ENCODE measurements around the gene PNPLA6. TPM values are rescaled to one million over a fixed set of nuclear protein-coding genes. Genes with fewer than 3 reads are reported as not detected.

The PNPLA6 gene
- total and polyA plus RNA-seq, 2 experiments from 2014 or later, result 66.6 to 135 TPM

DNA sequence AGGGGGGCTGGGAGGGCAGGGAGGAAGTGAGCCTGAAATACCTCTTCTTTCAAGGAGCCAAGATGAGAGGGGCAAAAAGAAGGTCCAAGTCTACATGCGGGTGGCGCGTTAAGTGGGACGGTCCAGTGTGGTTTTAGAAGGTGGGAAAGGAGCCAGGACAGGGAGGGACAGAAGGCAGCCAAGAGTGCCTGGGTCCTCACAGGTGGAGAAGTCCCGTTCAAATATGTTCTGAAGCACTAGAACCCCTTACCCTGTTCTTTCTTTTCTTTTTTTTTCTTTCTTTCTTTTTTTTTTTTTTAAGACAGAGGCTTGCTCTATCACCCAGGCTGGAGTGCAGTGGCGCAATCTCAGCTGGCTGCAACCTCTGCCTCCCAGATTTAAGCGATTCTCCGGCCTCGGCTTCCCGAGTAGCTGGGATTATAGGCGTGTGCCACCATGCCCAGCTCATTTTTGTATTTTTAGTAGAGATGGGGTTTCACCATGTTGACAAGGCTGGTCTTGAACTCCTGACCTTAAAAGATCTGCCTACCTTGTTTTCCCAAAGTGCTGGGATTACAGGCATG is 67.5 kb downstream of the PNPLA6 start (continued):
- TF ChIP-seq, protein P1, sequence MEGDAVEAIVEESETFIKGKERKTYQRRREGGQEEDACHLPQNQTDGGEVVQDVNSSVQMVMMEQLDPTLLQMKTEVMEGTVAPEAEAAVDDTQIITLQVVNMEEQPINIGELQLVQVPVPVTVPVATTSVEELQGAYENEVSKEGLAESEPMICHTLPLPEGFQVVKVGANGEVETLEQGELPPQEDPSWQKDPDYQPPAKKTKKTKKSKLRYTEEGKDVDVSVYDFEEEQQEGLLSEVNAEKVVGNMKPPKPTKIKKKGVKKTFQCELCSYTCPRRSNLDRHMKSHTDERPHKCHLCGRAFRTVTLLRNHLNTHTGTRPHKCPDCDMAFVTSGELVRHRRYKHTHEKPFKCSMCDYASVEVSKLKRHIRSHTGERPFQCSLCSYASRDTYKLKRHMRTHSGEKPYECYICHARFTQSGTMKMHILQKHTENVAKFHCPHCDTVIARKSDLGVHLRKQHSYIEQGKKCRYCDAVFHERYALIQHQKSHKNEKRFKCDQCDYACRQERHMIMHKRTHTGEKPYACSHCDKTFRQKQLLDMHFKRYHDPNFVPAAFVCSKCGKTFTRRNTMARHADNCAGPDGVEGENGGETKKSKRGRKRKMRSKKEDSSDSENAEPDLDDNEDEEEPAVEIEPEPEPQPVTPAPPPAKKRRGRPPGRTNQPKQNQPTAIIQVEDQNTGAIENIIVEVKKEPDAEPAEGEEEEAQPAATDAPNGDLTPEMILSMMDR (conservative IDR thresholded peaks at IDR 0.05; ENCODE audit: low read depth in 2 of 2), result no peak
- TF ChIP-seq ZNF331 (CRISPR knock-in tag; IDR thresholded peaks at IDR 0.05; ENCODE audit: low read depth) (no peak), CREB1 (CRISPR knock-in tag; IDR thresholded peaks at IDR 0.05; ENCODE audit: low read depth) (no peak)

DNA sequence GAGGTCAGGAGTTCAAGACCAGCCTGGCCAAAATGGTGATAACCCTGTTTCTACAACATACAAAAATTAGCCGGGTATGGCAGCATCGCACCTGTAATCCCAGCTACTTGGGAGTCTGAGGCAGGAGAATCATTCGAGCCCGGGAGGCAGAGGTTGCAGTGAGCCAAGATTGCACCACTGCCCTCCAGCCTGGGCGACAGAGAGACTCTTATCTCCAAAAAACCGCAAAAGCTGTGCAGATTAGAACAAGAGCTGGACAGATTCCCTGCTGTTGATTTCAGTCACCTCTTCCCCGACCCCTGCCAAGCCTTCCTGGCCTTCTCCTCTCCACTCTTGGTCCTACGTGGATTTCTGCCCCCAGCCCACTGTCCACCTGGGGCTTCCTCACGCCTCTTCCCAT is 68.4 kb downstream of the PNPLA6 start:
- H3K79me2 ChIP-seq (replicated peaks; ENCODE audit: insufficient read depth), result peaks cover 18% of the 10 kb centered on the region
- no peak overlapping the region for H2AFZ ChIP-seq
- DNase-seq (ENCODE audit: low spot score) (no peak), ATAC-seq (no peak)
- Mint-ChIP-seq H3K27ac (no peak overlapping the region), H3K9me3 (peaks cover 3% of the 10 kb centered on the region; the same call in 2 of the 3 replicates), H3K36me3 (ENCODE audit: low read depth) (peaks cover 14% of the 10 kb centered on the region), H3K27me3 (ENCODE audit: insufficient read depth, low read depth, poor library complexity) (peaks cover 19% of the 10 kb centered on the region), H3K4me3 (no peak overlapping the region), H3K4me1 (peaks cover 18% of the 10 kb centered on the region)
- H3K36me3 ChIP-seq (ENCODE audit: insufficient read depth), result no peaks in the 10 kb centered on the region
- peaks cover 15% of the 10 kb centered on the region for H4K20me1 ChIP-seq (replicated peaks; ENCODE audit: insufficient read depth)
- H3K4me1 ChIP-seq (ENCODE audit: insufficient read depth), result peaks cover 6% of the 10 kb centered on the region
- H3K27ac ChIP-seq (ENCODE audit: low read depth), result no peak overlapping the region
- H3F3A ChIP-seq (replicated peaks; ENCODE audit: low read depth), result no peaks in the 10 kb centered on the region
- H3K4me3 ChIP-seq, result no peak overlapping the region
- no peaks in the 10 kb centered on the region for H3K27me3 ChIP-seq (ENCODE audit: insufficient read depth)
- H3K4me2 ChIP-seq, result no peak overlapping the region
- H3K9me2 ChIP-seq (ENCODE audit: insufficient read depth), result no peaks in the 10 kb centered on the region
- TF ChIP-seq POLR2AphosphoS5 (IDR thresholded peaks at IDR 0.05; ENCODE audit: low read depth) (no peak), CREB1 (CRISPR knock-in tag; IDR thresholded peaks at IDR 0.05; ENCODE audit: low read depth) (no peak), ZNF331 (CRISPR knock-in tag; IDR thresholded peaks at IDR 0.05; ENCODE audit: low read depth) (no peak), EZH2 (IDR thresholded peaks at IDR 0.05; ENCODE audit: low read depth, unreplicated experiment) (no peak), REST (IDR thresholded peaks at IDR 0.05; ENCODE audit: unreplicated experiment) (no peak), ETS1 (IDR thresholded peaks at IDR 0.05) (no peak), JUNB (IDR thresholded peaks at IDR 0.05; ENCODE audit: unreplicated experiment) (no peak)
- TF ChIP-seq, protein P2, sequence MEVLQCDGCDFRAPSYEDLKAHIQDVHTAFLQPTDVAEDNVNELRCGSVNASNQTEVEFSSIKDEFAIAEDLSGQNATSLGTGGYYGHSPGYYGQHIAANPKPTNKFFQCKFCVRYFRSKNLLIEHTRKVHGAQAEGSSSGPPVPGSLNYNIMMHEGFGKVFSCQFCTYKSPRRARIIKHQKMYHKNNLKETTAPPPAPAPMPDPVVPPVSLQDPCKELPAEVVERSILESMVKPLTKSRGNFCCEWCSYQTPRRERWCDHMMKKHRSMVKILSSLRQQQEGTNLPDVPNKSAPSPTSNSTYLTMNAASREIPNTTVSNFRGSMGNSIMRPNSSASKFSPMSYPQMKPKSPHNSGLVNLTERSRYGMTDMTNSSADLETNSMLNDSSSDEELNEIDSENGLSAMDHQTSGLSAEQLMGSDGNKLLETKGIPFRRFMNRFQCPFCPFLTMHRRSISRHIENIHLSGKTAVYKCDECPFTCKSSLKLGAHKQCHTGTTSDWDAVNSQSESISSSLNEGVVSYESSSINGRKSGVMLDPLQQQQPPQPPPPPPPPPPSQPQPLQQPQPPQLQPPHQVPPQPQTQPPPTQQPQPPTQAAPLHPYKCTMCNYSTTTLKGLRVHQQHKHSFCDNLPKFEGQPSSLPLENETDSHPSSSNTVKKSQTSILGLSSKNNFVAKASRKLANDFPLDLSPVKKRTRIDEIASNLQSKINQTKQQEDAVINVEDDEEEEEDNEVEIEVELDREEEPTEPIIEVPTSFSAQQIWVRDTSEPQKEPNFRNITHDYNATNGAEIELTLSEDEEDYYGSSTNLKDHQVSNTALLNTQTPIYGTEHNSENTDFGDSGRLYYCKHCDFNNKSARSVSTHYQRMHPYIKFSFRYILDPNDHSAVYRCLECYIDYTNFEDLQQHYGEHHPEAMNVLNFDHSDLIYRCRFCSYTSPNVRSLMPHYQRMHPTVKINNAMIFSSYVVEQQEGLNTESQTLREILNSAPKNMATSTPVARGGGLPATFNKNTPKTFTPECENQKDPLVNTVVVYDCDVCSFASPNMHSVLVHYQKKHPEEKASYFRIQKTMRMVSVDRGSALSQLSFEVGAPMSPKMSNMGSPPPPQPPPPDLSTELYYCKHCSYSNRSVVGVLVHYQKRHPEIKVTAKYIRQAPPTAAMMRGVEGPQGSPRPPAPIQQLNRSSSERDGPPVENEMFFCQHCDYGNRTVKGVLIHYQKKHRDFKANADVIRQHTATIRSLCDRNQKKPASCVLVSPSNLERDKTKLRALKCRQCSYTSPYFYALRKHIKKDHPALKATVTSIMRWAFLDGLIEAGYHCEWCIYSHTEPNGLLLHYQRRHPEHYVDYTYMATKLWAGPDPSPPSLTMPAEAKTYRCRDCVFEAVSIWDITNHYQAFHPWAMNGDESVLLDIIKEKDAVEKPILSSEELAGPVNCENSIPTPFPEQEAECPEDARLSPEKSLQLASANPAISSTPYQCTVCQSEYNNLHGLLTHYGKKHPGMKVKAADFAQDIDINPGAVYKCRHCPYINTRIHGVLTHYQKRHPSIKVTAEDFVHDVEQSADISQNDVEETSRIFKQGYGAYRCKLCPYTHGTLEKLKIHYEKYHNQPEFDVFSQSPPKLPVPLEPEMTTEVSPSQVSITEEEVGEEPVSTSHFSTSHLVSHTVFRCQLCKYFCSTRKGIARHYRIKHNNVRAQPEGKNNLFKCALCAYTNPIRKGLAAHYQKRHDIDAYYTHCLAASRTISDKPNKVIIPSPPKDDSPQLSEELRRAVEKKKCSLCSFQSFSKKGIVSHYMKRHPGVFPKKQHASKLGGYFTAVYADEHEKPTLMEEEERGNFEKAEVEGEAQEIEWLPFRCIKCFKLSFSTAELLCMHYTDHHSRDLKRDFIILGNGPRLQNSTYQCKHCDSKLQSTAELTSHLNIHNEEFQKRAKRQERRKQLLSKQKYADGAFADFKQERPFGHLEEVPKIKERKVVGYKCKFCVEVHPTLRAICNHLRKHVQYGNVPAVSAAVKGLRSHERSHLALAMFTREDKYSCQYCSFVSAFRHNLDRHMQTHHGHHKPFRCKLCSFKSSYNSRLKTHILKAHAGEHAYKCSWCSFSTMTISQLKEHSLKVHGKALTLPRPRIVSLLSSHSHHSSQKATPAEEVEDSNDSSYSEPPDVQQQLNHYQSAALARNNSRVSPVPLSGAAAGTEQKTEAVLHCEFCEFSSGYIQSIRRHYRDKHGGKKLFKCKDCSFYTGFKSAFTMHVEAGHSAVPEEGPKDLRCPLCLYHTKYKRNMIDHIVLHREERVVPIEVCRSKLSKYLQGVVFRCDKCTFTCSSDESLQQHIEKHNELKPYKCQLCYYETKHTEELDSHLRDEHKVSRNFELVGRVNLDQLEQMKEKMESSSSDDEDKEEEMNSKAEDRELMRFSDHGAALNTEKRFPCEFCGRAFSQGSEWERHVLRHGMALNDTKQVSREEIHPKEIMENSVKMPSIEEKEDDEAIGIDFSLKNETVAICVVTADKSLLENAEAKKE (CRISPR knock-in tag; IDR thresholded peaks at IDR 0.05), result no peak
- TF ChIP-seq, protein P1 (conservative IDR thresholded peaks at IDR 0.05; ENCODE audit: low read depth in 2 of 2), result no peak
